ENCODE measurements around the gene JAK2.

DNA sequence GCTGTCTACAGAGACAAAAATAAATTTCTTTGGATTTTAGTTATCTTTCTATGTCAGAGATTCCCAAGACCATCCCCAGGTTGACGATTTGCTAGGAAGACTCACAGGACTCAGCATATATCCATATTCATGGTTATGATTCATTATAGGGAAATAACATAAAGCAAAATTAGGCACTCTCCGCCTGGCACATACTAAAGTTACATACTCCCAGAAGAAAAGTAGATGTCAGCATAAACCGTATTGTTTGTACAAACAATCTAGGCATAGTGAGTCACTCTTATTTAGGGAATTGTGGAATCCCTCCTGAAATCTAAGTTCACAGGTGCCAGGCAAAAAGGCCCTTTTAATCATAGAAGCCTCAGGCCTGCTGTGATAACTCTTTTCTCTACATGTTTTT, 137.4 kb downstream of the JAK2 start:
- TF ChIP-seq ZNF121 (CRISPR knock-in tag; conservative IDR thresholded peaks at IDR 0.05), result no peak
- no peak for TF ChIP-seq CBFA2T3 (IDR thresholded peaks at IDR 0.05)
- TF ChIP-seq, protein P1, sequence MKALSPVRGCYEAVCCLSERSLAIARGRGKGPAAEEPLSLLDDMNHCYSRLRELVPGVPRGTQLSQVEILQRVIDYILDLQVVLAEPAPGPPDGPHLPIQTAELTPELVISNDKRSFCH (CRISPR knock-in tag; IDR thresholded peaks at IDR 0.05), result no peak
- TF ChIP-seq, protein P1 (tag; IDR thresholded peaks at IDR 0.05), result no peak
- TF ChIP-seq, protein P2, sequence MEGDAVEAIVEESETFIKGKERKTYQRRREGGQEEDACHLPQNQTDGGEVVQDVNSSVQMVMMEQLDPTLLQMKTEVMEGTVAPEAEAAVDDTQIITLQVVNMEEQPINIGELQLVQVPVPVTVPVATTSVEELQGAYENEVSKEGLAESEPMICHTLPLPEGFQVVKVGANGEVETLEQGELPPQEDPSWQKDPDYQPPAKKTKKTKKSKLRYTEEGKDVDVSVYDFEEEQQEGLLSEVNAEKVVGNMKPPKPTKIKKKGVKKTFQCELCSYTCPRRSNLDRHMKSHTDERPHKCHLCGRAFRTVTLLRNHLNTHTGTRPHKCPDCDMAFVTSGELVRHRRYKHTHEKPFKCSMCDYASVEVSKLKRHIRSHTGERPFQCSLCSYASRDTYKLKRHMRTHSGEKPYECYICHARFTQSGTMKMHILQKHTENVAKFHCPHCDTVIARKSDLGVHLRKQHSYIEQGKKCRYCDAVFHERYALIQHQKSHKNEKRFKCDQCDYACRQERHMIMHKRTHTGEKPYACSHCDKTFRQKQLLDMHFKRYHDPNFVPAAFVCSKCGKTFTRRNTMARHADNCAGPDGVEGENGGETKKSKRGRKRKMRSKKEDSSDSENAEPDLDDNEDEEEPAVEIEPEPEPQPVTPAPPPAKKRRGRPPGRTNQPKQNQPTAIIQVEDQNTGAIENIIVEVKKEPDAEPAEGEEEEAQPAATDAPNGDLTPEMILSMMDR (IDR thresholded peaks at IDR 0.05 in 2 of 3, conservative IDR thresholded peaks at IDR 0.05 in 1 of 3; ENCODE audit: insufficient read depth in 2 of 3, low read depth in 1 of 3, low read length in 3 of 3), result no peak
- TF ChIP-seq, protein P3, sequence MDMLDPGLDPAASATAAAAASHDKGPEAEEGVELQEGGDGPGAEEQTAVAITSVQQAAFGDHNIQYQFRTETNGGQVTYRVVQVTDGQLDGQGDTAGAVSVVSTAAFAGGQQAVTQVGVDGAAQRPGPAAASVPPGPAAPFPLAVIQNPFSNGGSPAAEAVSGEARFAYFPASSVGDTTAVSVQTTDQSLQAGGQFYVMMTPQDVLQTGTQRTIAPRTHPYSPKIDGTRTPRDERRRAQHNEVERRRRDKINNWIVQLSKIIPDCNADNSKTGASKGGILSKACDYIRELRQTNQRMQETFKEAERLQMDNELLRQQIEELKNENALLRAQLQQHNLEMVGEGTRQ (CRISPR knock-in tag; IDR thresholded peaks at IDR 0.05), result no peak
- TF ChIP-seq GTF2F1 (IDR thresholded peaks at IDR 0.05; ENCODE audit: low read depth, low read length), result no peak
- TF ChIP-seq HDGF (IDR thresholded peaks at IDR 0.05), result no peak
